ENCODE measurements around the gene PTPRR. TPM values are rescaled to one million over a fixed set of nuclear protein-coding genes. Genes with fewer than 3 reads are reported as not detected.

PTPRR gene
- total and polyA plus RNA-seq, 2 donors (not counting 3 experiments of a cell fraction or from before 2014, with no cell fraction given), result 0.46 to 1.1 TPM

- Histone ChIP-seq H3K79me2 (ENCODE audit: control insufficient read depth, insufficient read depth, low read length) (no peaks in the 10 kb centered on the region), H4K20me1 (replicated peaks; ENCODE audit: control insufficient read depth, extremely low read depth, insufficient read depth, low read length) (no peaks in the 10 kb centered on the region), H3K27ac (ENCODE audit: insufficient read depth, low read depth, low read length) (no peak overlapping the region), H3K27me3 (ENCODE audit: control insufficient read depth in 2 of 2, insufficient read depth in 2 of 2, low read length in 2 of 2) (peaks cover 9 to 17% of the 10 kb centered on the region in 2 experiments), H3K4me3 (replicated peaks in 1 of 3; ENCODE audit: insufficient read depth in 1 of 3, low read depth in 1 of 3, low read length in 3 of 3) (no peak overlapping the region), H3K4me1 (ENCODE audit: control insufficient read depth, extremely low read depth, insufficient read depth, low read length) (no peaks in the 10 kb centered on the region), H3K4me2 (ENCODE audit: insufficient read depth, low read length) (no peak overlapping the region), H3K9ac (replicated peaks; ENCODE audit: extremely low read depth, insufficient read depth, low read length) (no peak overlapping the region), H3K9me1 (replicated peaks; ENCODE audit: control insufficient read depth, extremely low read depth, insufficient read depth, low read length) (no peaks in the 10 kb centered on the region), H2AFZ (ENCODE audit: low read depth, low read length) (no peak overlapping the region), H3K9me3 (replicated peaks; ENCODE audit: control insufficient read depth, insufficient read depth, low read length) (no peaks in the 10 kb centered on the region), H3K36me3 (ENCODE audit: control insufficient read depth in 2 of 2, extremely low read depth in 1 of 2, insufficient read depth in 2 of 2, low read length in 2 of 2) (no peaks in the 10 kb centered on the region)
- intact Hi-C loops (cut with micrococcal nuclease), result no loop called here
- FAIRE-seq (no peak), DNase-seq (ENCODE audit: low read depth, low spot score) (no peak)
- BruUV-seq (replicated peaks), result no TSS peak
- no peak for TF ChIP-seq EZH2 (IDR thresholded peaks at IDR 0.05; ENCODE audit: borderline replicate concordance, low read depth, low read length, severe bottlenecking)
- no peak for TF ChIP-seq GATA2 (IDR thresholded peaks at IDR 0.05; ENCODE audit: insufficient read depth, insufficient read length, low read depth, low read length)
- TF ChIP-seq MAX (IDR thresholded peaks at IDR 0.05; ENCODE audit: insufficient read depth, insufficient read length), result no peak
- TF ChIP-seq POLR2A (IDR thresholded peaks at IDR 0.05; ENCODE audit: low read depth, low read length), result no peak
- no peak for TF ChIP-seq MYC (IDR thresholded peaks at IDR 0.05; ENCODE audit: low read depth, low read length)
- no peak for TF ChIP-seq JUN (IDR thresholded peaks at IDR 0.05; ENCODE audit: borderline replicate concordance, insufficient read depth, insufficient read length, low read depth)
- no peak for TF ChIP-seq CTCF (IDR thresholded peaks at IDR 0.05; ENCODE audit: extremely low read depth in 1 of 2, insufficient read depth in 1 of 2, low read depth in 1 of 2, low read length in 2 of 2)
- CTCF ChIA-PET, result interaction anchor here (1.1 to 2.9 kb wide), 4 partner anchors 12 to 647 kb away, joined by 3 to 14 read pairs (median 4); no protein-coding TSS in a partner anchor
- dilution Hi-C loops (cut with MboI; ENCODE audit: extremely low pct_ligation_motif_present, low sequenced_read_pairs), result no loop called here
- POLR2A ChIA-PET, result no interaction called here
These were observed 175.5 kb downstream of the PTPRR start for GRCh38 chr12:70745048-70745447.
